ENCODE results near the gene NR4A3.

NR4A3 gene

GRCh38 chr9:99833735-99834134, 12.1 kb downstream of the NR4A3 start:
- TF ChIP-seq CREB1 (IDR thresholded peaks at IDR 0.05; ENCODE audit: low read depth), result no peak
- no peak for TF ChIP-seq FOXM1 (IDR thresholded peaks at IDR 0.05; ENCODE audit: borderline replicate concordance, low read depth)
- TF ChIP-seq EGR1 (IDR thresholded peaks at IDR 0.05), result no peak
- TF ChIP-seq TEAD4 (IDR thresholded peaks at IDR 0.05), result no peak
- no peak for TF ChIP-seq ZBTB7A (IDR thresholded peaks at IDR 0.05; ENCODE audit: low read depth)
- TF ChIP-seq REST (IDR thresholded peaks at IDR 0.05; ENCODE audit: low read depth), result no peak
- TF ChIP-seq TAF1 (IDR thresholded peaks at IDR 0.05; ENCODE audit: low read depth), result no peak
- no peak for TF ChIP-seq TCF12 (IDR thresholded peaks at IDR 0.05; ENCODE audit: low read depth)
- TF ChIP-seq, protein P1, sequence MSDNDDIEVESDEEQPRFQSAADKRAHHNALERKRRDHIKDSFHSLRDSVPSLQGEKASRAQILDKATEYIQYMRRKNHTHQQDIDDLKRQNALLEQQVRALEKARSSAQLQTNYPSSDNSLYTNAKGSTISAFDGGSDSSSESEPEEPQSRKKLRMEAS (IDR thresholded peaks at IDR 0.05), result no peak
- no peak for TF ChIP-seq RAD21 (IDR thresholded peaks at IDR 0.05; ENCODE audit: low read depth)
- no peak for TF ChIP-seq USF1 (IDR thresholded peaks at IDR 0.05)

- TF ChIP-seq CEBPB (IDR thresholded peaks at IDR 0.05) (no peak), EP300 (IDR thresholded peaks at IDR 0.05; ENCODE audit: borderline replicate concordance) (no peak)
Measured at GRCh38 chr9:99834474-99834873, 12.8 kb downstream of the NR4A3 start.

- TF ChIP-seq REST (IDR thresholded peaks at IDR 0.05; ENCODE audit: low read depth), result no peak
- TF ChIP-seq EGR1 (IDR thresholded peaks at IDR 0.05), result no peak
- no peak for TF ChIP-seq USF1 (IDR thresholded peaks at IDR 0.05)
- TF ChIP-seq, protein P1 (IDR thresholded peaks at IDR 0.05), result no peak
- TF ChIP-seq FOXM1 (IDR thresholded peaks at IDR 0.05; ENCODE audit: borderline replicate concordance, low read depth), result no peak
- no peak for TF ChIP-seq TEAD4 (IDR thresholded peaks at IDR 0.05)
- TF ChIP-seq CREB1 (IDR thresholded peaks at IDR 0.05; ENCODE audit: low read depth), result no peak
- TF ChIP-seq TAF1 (IDR thresholded peaks at IDR 0.05; ENCODE audit: low read depth), result no peak
- TF ChIP-seq NFIC (IDR thresholded peaks at IDR 0.05), result no peak
- TF ChIP-seq ZBTB7A (IDR thresholded peaks at IDR 0.05; ENCODE audit: low read depth), result no peak
- TF ChIP-seq YY1 (IDR thresholded peaks at IDR 0.05; ENCODE audit: low read depth), result no peak
- TF ChIP-seq TCF12 (IDR thresholded peaks at IDR 0.05; ENCODE audit: low read depth), result no peak
- TF ChIP-seq RAD21 (IDR thresholded peaks at IDR 0.05; ENCODE audit: low read depth), result no peak
- TF ChIP-seq EP300 (IDR thresholded peaks at IDR 0.05; ENCODE audit: borderline replicate concordance), result no peak
- TF ChIP-seq CEBPB (IDR thresholded peaks at IDR 0.05), result no peak
Measured at GRCh38 chr9:99835142-99835541, 13.5 kb downstream of the NR4A3 start.

DNA sequence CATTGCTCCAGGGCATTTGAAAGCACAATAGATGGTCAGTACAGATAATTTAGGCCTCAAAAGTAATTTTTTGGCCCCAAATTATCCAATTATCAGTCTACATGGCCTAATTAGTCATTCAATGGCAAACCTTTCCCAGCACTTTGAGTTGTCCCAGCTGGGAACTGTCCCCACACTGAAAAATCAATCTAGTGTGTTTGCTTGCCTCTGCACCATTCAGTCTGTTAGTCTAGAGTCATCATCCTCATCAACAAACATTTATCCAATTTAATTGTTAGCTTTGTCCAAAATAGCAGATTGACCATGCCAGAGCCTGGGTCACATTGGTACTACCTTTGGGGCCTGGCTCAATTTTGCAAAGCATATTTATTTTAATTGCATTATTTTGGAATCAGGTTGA, 13.9 kb downstream of the NR4A3 start:
- no peak for TF ChIP-seq REST (IDR thresholded peaks at IDR 0.05; ENCODE audit: low read depth)
- TF ChIP-seq USF1 (IDR thresholded peaks at IDR 0.05), result no peak
- no peak for TF ChIP-seq TCF12 (IDR thresholded peaks at IDR 0.05; ENCODE audit: low read depth)
- no peak for TF ChIP-seq YY1 (IDR thresholded peaks at IDR 0.05; ENCODE audit: low read depth)
- no peak for TF ChIP-seq EGR1 (IDR thresholded peaks at IDR 0.05)
- TF ChIP-seq FOXM1 (IDR thresholded peaks at IDR 0.05; ENCODE audit: borderline replicate concordance, low read depth), result no peak
- no peak for TF ChIP-seq NFIC (IDR thresholded peaks at IDR 0.05)
- no peak for TF ChIP-seq RAD21 (IDR thresholded peaks at IDR 0.05; ENCODE audit: low read depth)

DNA sequence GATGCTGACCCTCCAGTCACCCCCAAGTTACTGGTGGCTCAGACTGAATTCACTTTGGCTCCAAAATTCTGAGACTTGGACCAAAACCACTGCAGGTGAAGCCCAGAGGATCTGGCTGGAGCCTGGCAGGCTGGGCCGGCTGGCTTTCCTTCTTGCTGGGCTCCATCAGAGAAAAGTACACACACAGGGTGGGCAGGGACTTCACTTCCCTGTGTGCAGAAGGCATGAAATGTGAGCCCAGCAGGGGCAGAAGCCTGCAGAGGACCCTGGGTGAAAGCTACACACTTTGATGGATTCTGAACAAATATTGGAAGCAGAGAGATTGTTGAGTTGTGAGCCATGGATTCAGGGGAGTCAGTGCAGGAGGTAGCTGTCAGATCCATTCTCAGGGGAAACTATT, 18.4 kb downstream of the NR4A3 start:
- TF ChIP-seq USF1 (IDR thresholded peaks at IDR 0.05) (no peak), YY1 (IDR thresholded peaks at IDR 0.05; ENCODE audit: low read depth) (no peak), TAF1 (IDR thresholded peaks at IDR 0.05; ENCODE audit: low read depth) (no peak), TCF12 (IDR thresholded peaks at IDR 0.05; ENCODE audit: low read depth) (no peak), REST (IDR thresholded peaks at IDR 0.05; ENCODE audit: low read depth) (no peak), FOXM1 (IDR thresholded peaks at IDR 0.05; ENCODE audit: borderline replicate concordance, low read depth) (no peak), CEBPB (IDR thresholded peaks at IDR 0.05) (no peak), NFIC (IDR thresholded peaks at IDR 0.05) (no peak), EGR1 (IDR thresholded peaks at IDR 0.05) (no peak), CREB1 (IDR thresholded peaks at IDR 0.05; ENCODE audit: low read depth) (no peak)
- TF ChIP-seq, protein P1 (IDR thresholded peaks at IDR 0.05), result no peak

All from Ishikawa (cell line).